SK-N-MC (cell line): ENCODE results near the gene SH2D1A.

Experiments used
- EZH2 ChIP-seq: fragments of 200-600 bp; sonication (generic); IDR thresholded peaks from one replicate; pipeline ENCODE4 v1.6.1; 2017; ENCODE audit warnings: antibody characterized with exemption
- POLR2AphosphoS5 ChIP-seq: IDR thresholded peaks from 2 replicates; pipeline ENCODE4 v1.6.1; 2012; ENCODE audit warnings: mild to moderate bottlenecking, low read depth, low read length, borderline replicate concordance

GRCh38 chrX:124369722-124370121, 23.4 kb downstream of the SH2D1A start:
- TF ChIP-seq EZH2 (no peak), POLR2AphosphoS5 (no peak)
